Hematopoietic multipotent progenitor cell treated with erythropoietin and hydrocortisone succinate and interleukin-3 and kit ligand, for 15 days (in vitro differentiated cells): Measurements from ENCODE around the gene CSTPP1.
A peak's percentile ranks its signal among the peaks of the same experiment; 100 is the strongest.
"Not testable (repeated sequence)": the region's sequence is repeated elsewhere in the genome, so short reads cannot be mapped to it uniquely, and the experiment has no call there.

Source experiments
- DNase-seq: peaks from one replicate; pipeline ENCODE4 v3.0.0-alpha.2; 2015; ENCODE audit warnings: low spot score

Gene CSTPP1

GRCh38 chr11:47050284-47050683 is 113.7 kb downstream of the CSTPP1 start:
- no peak for DNase-seq

DNA sequence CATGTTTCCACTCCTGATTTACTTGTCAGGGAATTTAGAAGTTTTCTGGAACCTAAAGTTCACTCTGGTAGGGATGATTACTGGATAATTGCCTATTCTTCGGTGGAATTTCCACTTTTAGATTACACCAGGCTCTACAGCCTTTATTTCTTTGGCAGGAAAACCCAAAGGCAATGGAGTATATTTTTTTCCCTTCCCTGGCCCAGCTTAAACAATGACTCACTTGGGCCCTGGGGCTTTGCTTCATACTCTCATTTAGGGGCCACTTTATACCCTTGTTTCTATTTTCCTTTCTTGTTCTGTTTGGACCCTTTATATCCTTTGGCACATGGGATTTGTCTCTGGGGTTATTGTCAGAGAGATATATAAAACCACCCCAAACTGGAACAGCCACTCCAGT is 114.7 kb downstream of the CSTPP1 start:
- no peak for DNase-seq

GRCh38 chr11:47052165-47052564 is 115.6 kb downstream of the CSTPP1 start:
- DNase-seq: no peak

- DNase-seq: no peak
Measured at GRCh38 chr11:47052576-47052975, 116.0 kb downstream of the CSTPP1 start.

DNA sequence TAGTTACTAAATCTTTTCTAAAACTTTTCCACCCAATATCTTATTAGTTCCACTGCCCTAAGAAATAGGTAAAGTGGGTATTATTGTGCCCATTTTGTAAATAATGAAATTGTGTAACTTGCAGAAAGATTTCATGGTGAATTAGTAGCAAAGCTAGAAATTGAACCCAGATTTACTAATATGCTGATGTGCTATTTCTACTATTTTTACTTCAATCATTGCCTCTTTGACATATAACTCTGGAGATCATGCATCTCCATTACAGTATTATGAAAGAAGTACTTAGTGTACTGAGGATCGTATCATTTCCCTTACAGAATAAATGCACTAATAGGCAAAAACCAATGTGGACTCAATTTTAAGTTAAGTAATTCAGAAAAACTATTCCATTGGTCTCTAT is 119.0 kb downstream of the CSTPP1 start:
- no peak for DNase-seq

- peak; percentile 54 for DNase-seq
Measured at GRCh38 chr11:47056261-47056915, 119.8 kb downstream of the CSTPP1 start.

DNA sequence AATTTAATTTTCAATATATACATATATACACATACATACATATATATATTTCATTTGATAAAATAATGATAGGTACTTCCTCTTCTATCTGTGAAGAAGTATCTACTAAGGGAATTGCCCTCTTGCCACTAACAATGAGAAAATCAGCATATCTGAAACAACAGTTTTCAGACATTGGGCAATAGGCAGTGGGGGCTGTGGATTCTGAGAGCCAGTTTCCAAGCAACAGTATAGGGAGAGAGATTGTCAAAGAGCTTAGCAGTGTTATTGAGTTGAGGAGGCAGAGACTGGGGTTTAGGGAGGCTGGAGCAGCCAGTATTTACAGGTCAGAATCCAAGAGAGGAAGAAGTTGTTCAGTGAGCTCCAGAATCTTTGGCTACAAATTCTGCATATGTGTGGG is 120.8 kb downstream of the CSTPP1 start:
- DNase-seq: no peak

- DNase-seq: peak; percentile 11
Measured at GRCh38 chr11:47060807-47061206, 124.2 kb downstream of the CSTPP1 start.

DNA sequence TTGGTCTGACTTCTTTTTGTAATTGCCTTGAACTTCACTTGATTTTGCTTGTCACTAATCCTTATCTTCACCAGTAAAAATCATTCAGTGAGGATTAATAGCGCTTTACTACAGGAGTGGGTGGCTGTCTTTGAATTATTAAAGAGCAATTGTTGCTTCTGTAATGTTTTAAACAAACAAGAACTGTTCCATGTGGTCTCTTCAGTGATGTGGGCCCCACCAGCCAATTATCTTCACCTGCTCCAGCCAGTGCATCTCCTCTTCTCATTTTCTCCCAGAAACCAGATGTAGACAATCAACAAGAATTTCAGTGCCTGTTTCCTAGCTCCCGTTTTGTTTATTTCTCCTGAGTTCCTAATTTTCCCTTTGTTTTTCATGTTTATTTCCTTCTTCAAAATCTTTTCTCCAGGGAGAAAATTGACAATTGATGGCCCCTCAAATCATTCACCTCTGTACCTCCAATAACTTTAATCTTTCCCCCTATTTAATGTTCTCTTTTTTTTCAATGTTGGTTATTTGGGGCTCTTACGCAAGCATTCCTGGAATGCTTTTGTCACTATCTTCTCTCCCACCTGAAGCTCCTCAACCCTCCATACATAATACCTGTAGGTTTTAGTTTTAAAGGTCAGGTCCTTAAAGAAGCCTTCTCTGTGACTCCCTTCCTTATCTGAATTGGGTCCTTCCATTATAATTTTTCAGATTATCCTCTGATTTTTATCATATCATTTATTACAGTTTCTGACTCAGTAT is 125.0 kb downstream of the CSTPP1 start:
- DNase-seq: no peak

- no peak for DNase-seq
Measured at GRCh38 chr11:47062736-47063135, 126.2 kb downstream of the CSTPP1 start.

DNA sequence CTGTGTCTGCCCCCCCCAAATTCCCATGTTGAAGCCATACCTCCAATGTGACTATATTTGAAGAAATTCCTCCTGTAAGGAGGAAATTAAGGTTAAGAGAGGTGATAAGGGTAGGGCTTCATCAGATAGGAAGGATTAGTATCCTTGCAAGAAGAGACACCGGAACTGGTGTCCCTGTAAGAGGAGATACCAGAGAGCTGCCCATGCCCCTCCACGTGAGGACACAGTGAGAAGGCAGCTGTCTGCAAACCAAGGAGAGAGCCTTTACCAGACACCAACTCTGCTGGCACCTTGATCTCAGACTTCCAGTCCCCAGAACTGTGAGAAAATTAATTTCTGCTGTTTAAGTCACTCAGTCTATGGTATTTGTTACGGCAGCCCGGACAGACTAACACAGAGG is 130.8 kb downstream of the CSTPP1 start:
- DNase-seq: no peak

DNA sequence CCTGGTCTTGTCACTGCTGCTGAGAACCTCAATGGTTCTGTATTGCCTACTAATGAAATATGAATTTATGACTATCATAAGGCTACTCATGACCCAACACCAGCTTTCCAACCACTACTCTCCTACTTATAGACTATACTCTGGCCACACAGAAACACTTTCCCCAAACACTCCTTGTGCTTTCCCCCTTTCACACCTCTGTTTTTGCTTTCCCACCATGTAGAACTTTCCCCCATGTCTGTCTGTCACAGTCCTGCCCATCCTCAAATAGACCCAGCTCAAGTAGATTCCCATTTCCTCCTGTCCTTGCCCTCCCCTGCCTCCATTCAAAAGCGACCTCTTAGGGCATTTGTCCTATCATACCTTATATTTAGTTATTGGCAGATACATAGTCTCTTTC is 134.2 kb downstream of the CSTPP1 start:
- DNase-seq: no peak

DNA sequence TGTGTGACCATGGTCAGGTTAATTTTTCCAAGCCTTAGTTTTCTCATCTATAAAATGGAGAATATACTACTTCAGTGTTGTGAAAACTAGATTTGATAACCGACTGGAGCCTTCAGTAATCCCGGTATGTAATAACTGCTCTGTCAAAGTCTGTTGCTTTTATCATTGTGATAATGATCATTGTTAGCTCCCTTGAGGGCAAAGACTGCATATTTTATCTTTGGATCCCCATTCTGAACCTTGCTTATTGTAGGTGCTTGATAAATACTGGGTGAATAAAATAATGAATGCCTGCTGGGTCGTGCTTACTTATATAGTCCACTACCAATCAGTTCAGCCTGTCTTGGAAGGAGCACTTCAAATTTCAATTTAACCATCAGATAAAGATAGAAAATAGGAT is 134.8 kb downstream of the CSTPP1 start:
- DNase-seq: no peak

DNA sequence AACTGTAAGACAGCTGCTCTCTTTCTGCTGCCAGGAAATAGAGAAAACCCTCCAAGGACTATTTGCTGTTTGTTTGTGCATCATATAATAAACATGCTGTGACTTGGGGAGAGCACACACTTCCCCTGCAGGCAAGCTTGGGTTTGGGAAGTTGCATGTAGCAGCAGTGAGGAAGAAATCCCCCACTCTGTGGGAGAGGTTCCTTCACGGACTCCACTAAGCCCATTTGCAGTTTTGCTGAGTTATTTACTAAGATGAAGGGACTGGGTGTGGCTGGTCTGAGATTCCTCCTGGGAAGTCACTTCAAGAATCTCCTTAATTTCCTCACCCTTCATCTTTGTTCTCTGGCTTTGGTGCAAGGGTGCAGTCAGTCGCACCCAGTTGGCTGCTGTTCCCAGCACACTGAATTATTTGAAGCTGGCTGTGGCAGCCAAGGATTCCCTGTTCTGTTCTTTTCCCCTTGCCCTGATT is 135.3 kb downstream of the CSTPP1 start:
- DNase-seq: no peak

GRCh38 chr11:47078751-47079521 is 142.4 kb downstream of the CSTPP1 start:
- no peak for DNase-seq

DNA sequence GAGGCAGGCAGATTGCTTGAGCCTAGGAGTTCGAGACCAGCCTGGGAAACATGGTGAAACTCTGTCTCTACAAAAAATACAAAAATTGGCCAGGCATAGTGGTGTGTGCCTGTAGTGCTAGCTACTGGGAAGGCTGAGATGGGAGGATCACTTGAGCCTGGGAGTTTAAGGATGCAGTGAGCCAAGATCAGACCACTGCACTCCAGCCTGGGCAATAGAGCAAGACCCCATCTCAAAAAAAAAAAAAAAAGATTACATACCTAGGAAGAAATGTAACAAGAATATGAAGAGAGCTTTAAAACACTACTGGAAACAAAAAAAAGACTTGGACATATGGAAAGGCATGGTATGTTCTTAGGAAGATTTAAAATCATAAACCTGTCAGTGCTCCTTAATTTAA is 144.2 kb downstream of the CSTPP1 start:
- DNase-seq: not testable (repeated sequence)

DNA sequence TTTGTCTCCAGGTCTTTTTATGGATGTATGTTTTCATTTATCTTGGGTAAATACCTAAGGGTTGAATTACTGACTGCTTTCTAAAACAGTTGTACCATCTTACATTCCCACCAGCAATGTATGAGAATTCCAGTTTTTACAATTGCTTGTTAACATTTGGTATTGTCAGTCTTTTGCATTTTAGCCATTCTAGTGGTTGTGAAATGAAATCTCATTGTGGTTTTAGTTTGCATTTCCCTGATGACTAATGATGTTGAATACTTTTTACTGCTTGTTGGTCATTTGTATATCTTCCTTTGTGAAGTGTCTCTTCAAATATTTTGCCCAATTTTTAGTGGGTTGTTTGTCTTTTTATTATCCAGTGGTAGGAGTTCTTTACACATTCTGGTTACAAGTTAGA is 147.4 kb downstream of the CSTPP1 start:
- no peak for DNase-seq

DNA sequence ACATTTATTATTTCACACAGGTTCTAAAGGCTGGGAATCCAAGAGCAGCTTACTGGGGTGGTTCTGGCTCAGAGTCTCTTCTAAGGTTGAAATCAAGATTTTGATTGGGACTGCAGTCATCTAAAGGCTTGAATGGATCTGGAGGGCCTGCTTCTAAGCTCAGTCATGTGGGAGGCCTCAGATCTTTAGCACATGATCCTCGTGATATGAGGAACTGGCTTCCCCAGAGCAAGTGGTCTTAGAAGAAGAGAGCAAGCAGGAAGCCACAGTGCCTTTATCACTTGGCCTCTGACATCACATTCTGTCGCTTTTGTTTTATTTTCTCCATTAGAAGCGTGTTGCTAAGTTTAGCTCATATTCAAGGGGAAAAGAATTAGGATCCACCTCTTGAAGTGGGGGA is 151.2 kb downstream of the CSTPP1 start:
- DNase-seq: no peak

DNA sequence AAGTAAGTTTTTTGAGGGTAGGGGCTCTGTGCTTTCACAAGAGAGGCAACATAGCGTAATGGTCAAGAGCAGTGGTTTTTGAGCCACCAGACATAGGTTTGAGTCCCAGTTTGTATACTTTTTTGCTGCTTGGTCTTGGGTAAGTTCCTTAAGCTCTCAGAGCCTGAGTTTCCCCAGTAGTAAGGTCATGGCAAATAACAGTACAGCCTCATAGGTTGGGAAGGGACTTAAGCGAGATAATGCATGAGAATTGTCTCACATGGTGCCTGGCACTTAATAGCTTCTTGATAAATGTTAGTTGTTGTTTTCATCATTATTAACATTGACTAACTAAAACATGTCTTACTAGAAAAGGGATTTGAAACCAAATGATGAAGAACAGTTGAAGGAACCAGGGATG is 157.0 kb downstream of the CSTPP1 start:
- no peak for DNase-seq

GRCh38 chr11:47096871-47097270 is 160.3 kb downstream of the CSTPP1 start:
- not testable (repeated sequence) for DNase-seq

- not testable (repeated sequence) for DNase-seq
Measured at GRCh38 chr11:47098223-47098622, 161.7 kb downstream of the CSTPP1 start.

DNA sequence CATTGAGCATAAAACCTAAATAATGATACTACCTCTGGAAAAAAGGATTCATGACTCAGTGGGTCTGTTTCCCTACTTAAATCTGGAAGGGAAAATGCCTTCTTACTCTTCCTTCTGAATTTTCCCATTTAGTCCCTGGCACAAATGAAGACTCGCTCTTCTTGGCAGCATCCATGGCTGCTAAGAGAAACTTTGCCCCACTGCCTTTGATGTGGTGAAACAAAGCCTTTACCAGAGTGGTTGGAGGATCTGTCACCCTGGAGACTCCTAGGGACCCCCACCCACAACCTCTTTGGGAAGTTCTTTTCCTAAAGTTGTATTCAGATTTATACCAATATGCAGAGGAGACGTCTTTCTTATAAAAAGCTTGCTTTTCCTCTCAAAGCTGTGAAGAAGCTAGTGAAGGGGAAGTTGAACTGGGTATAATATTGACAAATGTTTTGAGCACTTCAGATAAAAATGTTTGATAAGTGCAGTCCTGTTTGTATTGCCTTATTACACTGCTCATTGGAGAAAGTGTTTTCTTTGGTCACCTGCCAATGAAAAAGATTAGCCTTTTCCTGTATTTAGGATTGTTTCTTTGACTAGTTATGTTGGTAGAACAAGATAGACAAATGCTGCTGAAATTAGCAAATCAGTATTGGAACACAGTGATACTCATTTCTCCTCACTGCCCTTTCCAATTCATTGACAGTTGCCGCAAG is 162.8 kb downstream of the CSTPP1 start:
- no peak for DNase-seq
